Karpas-422 (cell line): ENCODE measurements around the gene RAPGEF5. TPM values are rescaled to one million over a fixed set of nuclear protein-coding genes. Genes with fewer than 3 reads are reported as not detected.
A peak's percentile ranks its signal among the peaks of the same experiment; 100 is the strongest.

Experiments
- DNase-seq: peaks from one replicate; pipeline ENCODE4 v3.0.0-alpha.2; 2015
- H2AFZ ChIP-seq: fragments of 200-600 bp; sonication (generic); 2 replicates; pipeline ENCODE4 v1.6.1; 2014; ENCODE audit warnings: antibody characterized with exemption, low read length, mixed read lengths
- H3K27ac ChIP-seq: fragments of 200-600 bp; sonication (generic); 2 replicates; pipeline ENCODE4 v1.5.1; 2014; ENCODE audit warnings: mild to moderate bottlenecking, low read length, moderate library complexity
- H3K27me3 ChIP-seq: fragments of 200-600 bp; sonication (generic); 2 replicates; pipeline ENCODE4 v1.6.1; 2014; ENCODE audit warnings: low read length, mixed read lengths
- H3K36me3 ChIP-seq: fragments of 200-600 bp; sonication (generic); 2 replicates; pipeline ENCODE4 v1.6.1; 2014; ENCODE audit warnings: low read length, mixed read lengths; ENCODE audit not compliant: insufficient read depth
- H3K4me1 ChIP-seq: fragments of 200-600 bp; sonication (generic); 2 replicates; pipeline ENCODE4 v1.6.1; 2014; ENCODE audit warnings: mild to moderate bottlenecking, low read length, mixed read lengths
- H3K4me2 ChIP-seq: fragments of 200-600 bp; sonication (generic); 2 replicates; pipeline ENCODE4 v1.6.1; 2014; ENCODE audit warnings: low read length, low read depth, mild to moderate bottlenecking; ENCODE audit not compliant: poor library complexity, severe bottlenecking
- H3K4me3 ChIP-seq: fragments of 200-600 bp; sonication (generic); 2 replicates; pipeline ENCODE4 v1.5.1; 2014; ENCODE audit warnings: mild to moderate bottlenecking, antibody characterized with exemption, low read length, mixed read lengths
- H3K79me2 ChIP-seq: fragments of 200-600 bp; sonication (generic); 2 replicates; pipeline ENCODE4 v1.6.1; 2014; ENCODE audit warnings: mild to moderate bottlenecking, low read length, mixed read lengths
- H3K9ac ChIP-seq: fragments of 200-600 bp; sonication (generic); 2 replicates; pipeline ENCODE4 v1.6.0; 2014; ENCODE audit warnings: low read length
- H3K9me2 ChIP-seq: fragments of 200-600 bp; sonication (generic), shearing (Covaris generic); replicated peaks from 2 replicates; pipeline ENCODE4 v1.6.0; 2014; ENCODE audit warnings: mild to moderate bottlenecking, low read length, moderate library complexity; ENCODE audit not compliant: insufficient read depth
- H3K9me3 ChIP-seq: fragments of 300-700, 200-600 bp; sonication (generic); 2 replicates; pipeline ENCODE4 v1.6.1; 2014; ENCODE audit warnings: low read length, mixed read lengths
- H4K20me1 ChIP-seq: fragments of 200-600 bp; sonication (generic); 2 replicates; pipeline ENCODE4 v1.6.1; 2014; ENCODE audit warnings: mild to moderate bottlenecking, antibody characterized with exemption, low read length, low read depth; ENCODE audit not compliant: insufficient read depth
- total RNA-seq: library from RNA; depleted of rRNA; stranded (reverse); fragments of >200 nt; shearing (Covaris generic); gene quantifications from 2 replicates; pipeline ENCODE4 v1.2.3, GENCODE V29; 2014; ENCODE audit warnings: low replicate concordance

The RAPGEF5 gene
- total RNA-seq, 1 experiment from 2014 or later: 81.6 TPM

GRCh38 chr7:22373911-22374310, 17.0 kb upstream of the RAPGEF5 start:
- H3K4me2 ChIP-seq: no peak overlapping the region
- H3K4me3 ChIP-seq: no peak overlapping the region
- H3K9me2 ChIP-seq: no peaks in the 10 kb centered on the region
- no peak overlapping the region for H3K9ac ChIP-seq
- peaks cover 93% of the 10 kb centered on the region for H3K4me1 ChIP-seq
- no peak for DNase-seq
- H4K20me1 ChIP-seq: no peaks in the 10 kb centered on the region
- no peaks in the 10 kb centered on the region for H3K79me2 ChIP-seq
- H3K27me3 ChIP-seq: no peaks in the 10 kb centered on the region
- no peaks in the 10 kb centered on the region for H3K36me3 ChIP-seq
- no peaks in the 10 kb centered on the region for H3K9me3 ChIP-seq
- peak overlapping the region; percentile 88 for H3K27ac ChIP-seq
- H2AFZ ChIP-seq: no peak overlapping the region

GRCh38 chr7:22373388-22373787, 16.4 kb upstream of the RAPGEF5 start:
- peak overlapping the region; percentile 82 for H2AFZ ChIP-seq
- no peaks in the 10 kb centered on the region for H3K36me3 ChIP-seq

GRCh38 chr7:22372863-22373262, 15.9 kb upstream of the RAPGEF5 start:
- H3K9ac ChIP-seq: no peak overlapping the region
- H3K4me2 ChIP-seq: peak overlapping the region; percentile 30
- no peaks in the 10 kb centered on the region for H3K9me3 ChIP-seq
- H2AFZ ChIP-seq: peak overlapping the region; percentile 82
- no peaks in the 10 kb centered on the region for H3K36me3 ChIP-seq
- H3K4me1 ChIP-seq: peaks cover 85% of the 10 kb centered on the region
- H3K4me3 ChIP-seq: no peak overlapping the region
- no peaks in the 10 kb centered on the region for H3K79me2 ChIP-seq
- no peaks in the 10 kb centered on the region for H4K20me1 ChIP-seq
- DNase-seq: no peak
- peak overlapping the region; percentile 25; the same call in 1 of the 2 replicates for H3K27ac ChIP-seq
- H3K9me2 ChIP-seq: no peaks in the 10 kb centered on the region
- H3K27me3 ChIP-seq: no peaks in the 10 kb centered on the region

More at GRCh38 chr7:22373388-22373787, 16.4 kb upstream of the RAPGEF5 start:
- H3K27me3 ChIP-seq: no peaks in the 10 kb centered on the region
- H3K27ac ChIP-seq: 0 out of 2 replicates have a peak overlapping the region, but pooled peaks have one; percentile 25
- no peaks in the 10 kb centered on the region for H3K9me2 ChIP-seq
- no peak overlapping the region for H3K4me3 ChIP-seq
- no peaks in the 10 kb centered on the region for H3K9me3 ChIP-seq
- H3K4me2 ChIP-seq: peak overlapping the region; percentile 30
- H3K79me2 ChIP-seq: no peaks in the 10 kb centered on the region
- no peak overlapping the region for H3K9ac ChIP-seq
- H3K4me1 ChIP-seq: peaks cover 90% of the 10 kb centered on the region
- no peak for DNase-seq
- no peaks in the 10 kb centered on the region for H4K20me1 ChIP-seq

- no peak overlapping the region for H3K4me3 ChIP-seq
- H3K9me2 ChIP-seq: no peaks in the 10 kb centered on the region
- peaks cover 82% of the 10 kb centered on the region for H3K4me1 ChIP-seq
- no peaks in the 10 kb centered on the region for H3K27me3 ChIP-seq
- H3K9ac ChIP-seq: peak overlapping the region; percentile 4; the same call in 1 of the 2 replicates
- no peaks in the 10 kb centered on the region for H3K9me3 ChIP-seq
- no peak for DNase-seq
- no peaks in the 10 kb centered on the region for H3K79me2 ChIP-seq
- H3K36me3 ChIP-seq: no peaks in the 10 kb centered on the region
- H2AFZ ChIP-seq: peak overlapping the region; percentile 51; the same call in 1 of the 2 replicates
- H3K4me2 ChIP-seq: peak overlapping the region; percentile 4
- peak overlapping the region; percentile 44 for H3K27ac ChIP-seq
- H4K20me1 ChIP-seq: no peaks in the 10 kb centered on the region
Observed at GRCh38 chr7:22371878-22372277, 14.9 kb upstream of the RAPGEF5 start.

GRCh38 chr7:22364900-22365299, 7.9 kb upstream of the RAPGEF5 start:
- Histone ChIP-seq H3K9ac (peak overlapping the region; percentile 63), H3K4me1 (peaks cover 77% of the 10 kb centered on the region), H4K20me1 (no peaks in the 10 kb centered on the region), H3K9me3 (no peaks in the 10 kb centered on the region), H3K79me2 (no peaks in the 10 kb centered on the region), H3K27ac (peak overlapping the region; percentile 99), H2AFZ (peak overlapping the region; percentile 33; the same call in 1 of the 2 replicates), H3K4me2 (peak overlapping the region; percentile 69), H3K27me3 (no peaks in the 10 kb centered on the region), H3K4me3 (peak overlapping the region; percentile 45), H3K36me3 (no peaks in the 10 kb centered on the region), H3K9me2 (no peaks in the 10 kb centered on the region)
- DNase-seq: peak; percentile 62

- no peak overlapping the region for H2AFZ ChIP-seq
- no peaks in the 10 kb centered on the region for H4K20me1 ChIP-seq
- no peaks in the 10 kb centered on the region for H3K9me3 ChIP-seq
- peak overlapping the region; percentile 69 for H3K9ac ChIP-seq
- DNase-seq: peak; percentile 94
- H3K79me2 ChIP-seq: no peaks in the 10 kb centered on the region
- H3K9me2 ChIP-seq: no peaks in the 10 kb centered on the region
- peak overlapping the region; percentile 45 for H3K4me3 ChIP-seq
- no peaks in the 10 kb centered on the region for H3K36me3 ChIP-seq
- peak overlapping the region; percentile 99 for H3K27ac ChIP-seq
- H3K27me3 ChIP-seq: no peaks in the 10 kb centered on the region
- H3K4me1 ChIP-seq: peaks cover 68% of the 10 kb centered on the region
- H3K4me2 ChIP-seq: peak overlapping the region; percentile 69
Observed at GRCh38 chr7:22363756-22364422, 6.9 kb upstream of the RAPGEF5 start.

GRCh38 chr7:22361795-22362194, 4.8 kb upstream of the RAPGEF5 start:
- Histone ChIP-seq H3K79me2 (no peaks in the 10 kb centered on the region), H3K9me3 (no peaks in the 10 kb centered on the region), H3K36me3 (no peaks in the 10 kb centered on the region), H4K20me1 (no peaks in the 10 kb centered on the region), H3K9ac (no peak overlapping the region), H3K9me2 (no peaks in the 10 kb centered on the region), H3K4me2 (no peak overlapping the region), H3K27ac (peak overlapping the region; percentile 99), H3K4me1 (peaks cover 65% of the 10 kb centered on the region), H2AFZ (no peak overlapping the region), H3K27me3 (no peaks in the 10 kb centered on the region), H3K4me3 (no peak overlapping the region)
- DNase-seq: no peak

- no peaks in the 10 kb centered on the region for H3K9me3 ChIP-seq
- H3K36me3 ChIP-seq: no peaks in the 10 kb centered on the region
- no peaks in the 10 kb centered on the region for H3K9me2 ChIP-seq
- no peak overlapping the region for H3K9ac ChIP-seq
- no peaks in the 10 kb centered on the region for H4K20me1 ChIP-seq
- H3K4me1 ChIP-seq: peaks cover 60% of the 10 kb centered on the region
- H3K79me2 ChIP-seq: peaks cover 3% of the 10 kb centered on the region
- peak; percentile 82 for DNase-seq
- H3K4me2 ChIP-seq: no peak overlapping the region
- H3K4me3 ChIP-seq: no peak overlapping the region
- H2AFZ ChIP-seq: peak overlapping the region; percentile 19; the same call in 1 of the 2 replicates
- H3K27me3 ChIP-seq: no peaks in the 10 kb centered on the region
- peak overlapping the region; percentile 99 for H3K27ac ChIP-seq
Observed at GRCh38 chr7:22361320-22361719, 4.4 kb upstream of the RAPGEF5 start.
